Astrocyte (in vitro differentiated cells and primary cell): ENCODE data around the gene LRRK1. TPM values are rescaled to one million over a fixed set of nuclear protein-coding genes. Genes with fewer than 3 reads are reported as not detected.

Experiments
- DNase-seq: peaks from one replicate; pipeline ENCODE4 v3.0.0-alpha.2; 2010; ENCODE audit warnings: low read depth
- FAIRE-seq: peaks from 2 replicates; lab custom pipeline; 2011; peaks lifted over from hg19 to GRCh38; lab: Jason Lieb, UNC
- H2AFZ ChIP-seq: 2 replicates; pipeline ENCODE4 v1.6.0; 2012; ENCODE audit warnings: low read depth, low read length, inconsistent platforms
- H3K27ac ChIP-seq: 2 replicates; pipeline ENCODE4 v1.5.1; 2011; ENCODE audit warnings: low read depth, low read length, inconsistent platforms
- H3K27me3 ChIP-seq: 2 replicates; pipeline ENCODE4 v1.6.0; 2011; ENCODE audit warnings: low read length, inconsistent platforms; ENCODE audit not compliant: insufficient read depth
- H3K36me3 ChIP-seq: 2 replicates; pipeline ENCODE4 v1.5.1; 2011; ENCODE audit warnings: low read length, inconsistent platforms; ENCODE audit not compliant: insufficient read depth
- H3K4me1 ChIP-seq: 2 replicates; pipeline ENCODE4 v1.5.1; 2011; ENCODE audit warnings: low read length, inconsistent platforms; ENCODE audit not compliant: insufficient read depth
- H3K4me2 ChIP-seq: 2 replicates; pipeline ENCODE4 v1.6.0; 2012; ENCODE audit warnings: low read length, inconsistent platforms
- H3K4me3 ChIP-seq: 2 replicates; pipeline ENCODE4 v1.5.1; 2011; ENCODE audit warnings: low read depth, mild to moderate bottlenecking, low read length, inconsistent platforms; ENCODE audit not compliant: insufficient read depth
- H3K79me2 ChIP-seq: 2 replicates; pipeline ENCODE4 v1.6.0; 2012; ENCODE audit warnings: mild to moderate bottlenecking, low read length, inconsistent platforms; ENCODE audit not compliant: insufficient read depth
- H3K9ac ChIP-seq: 2 replicates; pipeline ENCODE4 v1.6.0; 2012; ENCODE audit warnings: mild to moderate bottlenecking, low read length, inconsistent platforms
- H3K9me3 ChIP-seq: 2 replicates; pipeline ENCODE4 v1.5.1; 2012; ENCODE audit warnings: low read depth, mild to moderate bottlenecking, low read length, inconsistent platforms; ENCODE audit not compliant: insufficient read depth
- H4K20me1 ChIP-seq: 2 replicates; pipeline ENCODE4 v1.6.0; 2012; ENCODE audit warnings: low read length, inconsistent platforms; ENCODE audit not compliant: insufficient read depth
- H3K27ac Mint-ChIP-seq: one replicate; pipeline ENCODE4 v1.8.0; 2021; ENCODE audit warnings: mild to moderate bottlenecking, mixed read lengths; ENCODE audit not compliant: unreplicated experiment
- H3K27me3 Mint-ChIP-seq: one replicate; pipeline ENCODE4 v1.8.0; 2021; ENCODE audit warnings: low read depth, mixed read lengths; ENCODE audit not compliant: unreplicated experiment
- H3K36me3 Mint-ChIP-seq: one replicate; pipeline ENCODE4 v1.8.0; 2021; ENCODE audit warnings: low read depth, mixed read lengths; ENCODE audit not compliant: unreplicated experiment
- H3K4me1 Mint-ChIP-seq: one replicate; pipeline ENCODE4 v1.8.0; 2021; ENCODE audit warnings: low read depth, mixed read lengths; ENCODE audit not compliant: unreplicated experiment
- H3K4me3 Mint-ChIP-seq: one replicate; pipeline ENCODE4 v1.8.0; 2021; ENCODE audit warnings: mild to moderate bottlenecking, moderate library complexity, mixed read lengths; ENCODE audit not compliant: unreplicated experiment
- H3K9me3 Mint-ChIP-seq: one replicate; pipeline ENCODE4 v1.8.0; 2021; ENCODE audit warnings: mild to moderate bottlenecking, mixed read lengths; ENCODE audit not compliant: unreplicated experiment
- CTCF ChIP-seq: IDR thresholded peaks from 2 replicates; pipeline ENCODE4 v1.5.1; 2011; ENCODE audit warnings: low read depth, mild to moderate bottlenecking, inconsistent platforms, low read length, moderate library complexity; ENCODE audit not compliant: insufficient read depth
- EZH2 ChIP-seq: IDR thresholded peaks from 2 replicates; pipeline ENCODE4 v1.6.1; 2012; ENCODE audit warnings: mild to moderate bottlenecking, low read length, inconsistent platforms; ENCODE audit not compliant: insufficient read depth
- total RNA-seq: library from RNA; stranded (reverse); gene quantifications from 2 replicates; pipeline ENCODE4 v1.2.1, GENCODE V29; 2021

The LRRK1 gene
- total RNA-seq, 1 donor from 2014 or later: 0.41 TPM

DNA sequence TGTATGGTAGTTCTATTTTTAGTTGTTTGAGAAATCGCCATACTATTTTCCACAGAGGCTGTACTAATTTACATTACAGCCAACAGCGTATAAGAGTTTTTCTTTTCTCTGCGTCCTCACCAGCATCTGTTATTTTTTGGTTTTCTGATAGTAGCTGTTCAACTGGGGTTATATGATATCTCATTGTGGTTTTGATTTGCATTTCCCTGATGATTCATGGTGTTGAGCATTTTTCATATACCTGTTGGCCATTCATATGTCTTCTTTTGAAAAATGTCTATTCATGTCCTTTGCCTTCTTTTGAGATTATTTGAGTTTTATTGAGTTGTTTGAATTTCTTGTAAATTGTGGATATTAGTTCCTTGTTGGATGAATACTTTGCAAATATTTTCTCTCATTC, 114.6 kb downstream of the LRRK1 start:
- H3K4me1 ChIP-seq: no peaks in the 10 kb centered on the region
- Mint-ChIP-seq H3K4me1 (no peaks in the 10 kb centered on the region), H3K27ac (no peak overlapping the region), H3K9me3 (peaks cover 1% of the 10 kb centered on the region), H3K27me3 (peaks cover 1% of the 10 kb centered on the region), H3K4me3 (no peak overlapping the region), H3K36me3 (no peaks in the 10 kb centered on the region)
- no peaks in the 10 kb centered on the region for H4K20me1 ChIP-seq
- H3K36me3 ChIP-seq: no peaks in the 10 kb centered on the region
- no peak overlapping the region for H2AFZ ChIP-seq
- peak; percentile 19 for DNase-seq
- H3K79me2 ChIP-seq: no peaks in the 10 kb centered on the region
- H3K4me2 ChIP-seq: no peak overlapping the region
- no peaks in the 10 kb centered on the region for H3K27me3 ChIP-seq
- H3K27ac ChIP-seq: no peak overlapping the region
- H3K9me3 ChIP-seq: no peaks in the 10 kb centered on the region
- H3K4me3 ChIP-seq: no peak overlapping the region
- no peak overlapping the region for H3K9ac ChIP-seq
- TF ChIP-seq EZH2 (no peak), CTCF (no peak)
- FAIRE-seq: no peak

GRCh38 chr15:101035611-101036010, 116.5 kb downstream of the LRRK1 start:
- H3K4me2 ChIP-seq: no peak overlapping the region
- DNase-seq (no peak), FAIRE-seq (no peak)
- H3K9ac ChIP-seq: no peak overlapping the region
- H3K27me3 ChIP-seq: no peaks in the 10 kb centered on the region
- H3K9me3 ChIP-seq: no peaks in the 10 kb centered on the region
- Mint-ChIP-seq H3K9me3 (peaks cover 1% of the 10 kb centered on the region), H3K27ac (no peak overlapping the region), H3K27me3 (no peaks in the 10 kb centered on the region), H3K36me3 (no peaks in the 10 kb centered on the region), H3K4me3 (no peak overlapping the region), H3K4me1 (no peaks in the 10 kb centered on the region)
- no peak overlapping the region for H3K4me3 ChIP-seq
- no peak overlapping the region for H2AFZ ChIP-seq
- H3K4me1 ChIP-seq: no peaks in the 10 kb centered on the region
- H3K36me3 ChIP-seq: no peaks in the 10 kb centered on the region
- H4K20me1 ChIP-seq: no peaks in the 10 kb centered on the region
- H3K79me2 ChIP-seq: no peaks in the 10 kb centered on the region
- no peak overlapping the region for H3K27ac ChIP-seq
- no peak for TF ChIP-seq EZH2

DNA sequence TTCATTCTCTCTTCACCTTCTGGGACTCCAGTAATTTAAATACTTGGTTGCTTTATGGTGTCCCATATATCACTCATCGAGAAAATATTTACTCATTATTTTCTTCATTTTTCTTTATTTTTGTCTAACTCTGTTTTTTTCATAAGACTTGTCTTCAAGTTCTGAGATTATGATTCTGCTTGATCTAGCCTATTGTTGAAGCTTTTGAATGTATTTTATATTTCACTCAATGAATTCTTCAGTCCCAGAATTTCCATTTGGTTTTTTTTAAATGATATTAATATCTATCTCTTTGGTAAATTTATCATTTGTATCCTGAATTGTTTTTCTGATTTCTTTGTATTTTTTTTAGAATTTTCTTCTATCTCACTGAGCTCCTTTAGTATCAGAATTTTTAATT, 117.0 kb downstream of the LRRK1 start:
- H3K27ac Mint-ChIP-seq: no peak overlapping the region
- Histone ChIP-seq H3K27ac (no peak overlapping the region), H3K9ac (no peak overlapping the region), H3K36me3 (no peaks in the 10 kb centered on the region), H3K4me2 (no peak overlapping the region), H2AFZ (no peak overlapping the region), H4K20me1 (no peaks in the 10 kb centered on the region), H3K27me3 (no peaks in the 10 kb centered on the region), H3K79me2 (no peaks in the 10 kb centered on the region), H3K9me3 (no peaks in the 10 kb centered on the region), H3K4me1 (no peaks in the 10 kb centered on the region), H3K4me3 (no peak overlapping the region)
- H3K4me3 Mint-ChIP-seq: no peak overlapping the region
- FAIRE-seq (no peak), DNase-seq (no peak)
- no peaks in the 10 kb centered on the region for H3K27me3 Mint-ChIP-seq
- no peak for TF ChIP-seq CTCF
- no peak for TF ChIP-seq EZH2
- H3K9me3 Mint-ChIP-seq: peaks cover 1% of the 10 kb centered on the region
- H3K4me1 Mint-ChIP-seq: no peaks in the 10 kb centered on the region
- H3K36me3 Mint-ChIP-seq: no peaks in the 10 kb centered on the region
